ENCODE results near the gene OCEL1.
A peak's percentile ranks its signal among the peaks of the same experiment; 100 is the strongest.

The OCEL1 gene

DNA sequence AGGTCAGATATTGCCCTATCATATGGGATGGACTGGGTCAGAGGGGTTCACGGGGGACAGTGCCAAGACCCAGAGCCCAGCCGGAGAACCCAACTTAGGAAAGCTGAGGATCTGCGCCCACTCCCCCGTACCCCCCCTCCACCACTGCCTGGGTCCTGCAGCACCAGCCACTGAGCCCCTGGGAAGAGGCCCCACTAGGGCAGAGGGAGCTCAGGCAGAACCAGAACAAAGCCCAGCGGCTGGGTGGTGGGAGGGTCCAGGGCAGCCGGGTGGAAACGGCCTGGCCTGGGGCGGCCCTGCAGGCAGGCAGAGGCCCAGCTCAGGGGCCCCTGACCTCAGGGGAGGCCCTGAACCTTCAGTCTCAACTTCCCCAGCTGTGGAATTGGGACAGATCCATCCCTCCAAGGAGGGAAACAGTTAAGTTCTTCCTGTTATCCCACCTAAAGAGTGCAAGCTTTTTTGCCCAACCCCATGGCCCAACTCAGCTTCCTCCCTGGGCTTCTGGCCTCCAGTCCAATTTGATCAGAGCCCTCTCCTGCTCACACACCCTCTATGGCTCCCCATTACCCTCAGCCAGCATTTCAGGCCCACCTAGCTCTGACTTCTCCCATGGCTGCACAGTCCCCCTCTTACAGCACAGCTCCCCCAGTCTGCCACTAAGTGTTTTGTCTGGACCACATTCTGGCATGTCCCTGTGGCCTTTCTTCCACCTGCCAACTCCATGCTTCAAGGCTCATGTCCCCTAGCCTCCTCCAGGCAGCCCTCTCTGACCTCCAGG is 16.6 kb downstream of the OCEL1 start:
- no peak for DNase-seq

DNA sequence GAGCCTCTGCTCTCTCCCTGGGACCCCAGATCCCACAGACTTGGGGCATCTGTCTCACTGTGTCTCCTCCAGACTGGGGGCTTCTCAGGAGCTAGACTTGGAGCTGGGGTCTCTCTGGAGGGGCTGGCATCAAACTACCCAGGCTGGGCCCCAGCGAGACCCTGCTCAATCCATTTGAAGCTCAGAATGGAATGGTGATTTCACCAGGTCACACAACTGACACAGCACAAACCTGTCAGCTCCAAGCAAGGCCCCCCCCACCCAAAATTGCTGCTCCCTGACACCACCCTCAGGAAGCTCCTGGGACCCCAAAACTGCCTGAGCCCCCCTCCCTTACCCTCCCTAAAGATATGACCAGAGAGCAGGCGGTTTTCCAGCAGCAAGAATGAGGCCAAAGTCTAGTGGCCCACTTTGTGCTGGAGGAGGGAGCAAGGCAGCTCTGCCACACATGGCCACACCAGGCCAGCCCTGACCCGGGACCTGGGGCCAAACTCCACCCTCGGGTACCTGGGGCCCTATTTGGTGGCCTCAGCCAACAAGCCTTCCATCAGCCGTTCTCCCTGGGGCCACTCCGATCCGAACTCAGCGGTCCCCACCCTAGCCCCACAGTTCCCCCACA is 17.3 kb downstream of the OCEL1 start:
- DNase-seq: no peak

DNA sequence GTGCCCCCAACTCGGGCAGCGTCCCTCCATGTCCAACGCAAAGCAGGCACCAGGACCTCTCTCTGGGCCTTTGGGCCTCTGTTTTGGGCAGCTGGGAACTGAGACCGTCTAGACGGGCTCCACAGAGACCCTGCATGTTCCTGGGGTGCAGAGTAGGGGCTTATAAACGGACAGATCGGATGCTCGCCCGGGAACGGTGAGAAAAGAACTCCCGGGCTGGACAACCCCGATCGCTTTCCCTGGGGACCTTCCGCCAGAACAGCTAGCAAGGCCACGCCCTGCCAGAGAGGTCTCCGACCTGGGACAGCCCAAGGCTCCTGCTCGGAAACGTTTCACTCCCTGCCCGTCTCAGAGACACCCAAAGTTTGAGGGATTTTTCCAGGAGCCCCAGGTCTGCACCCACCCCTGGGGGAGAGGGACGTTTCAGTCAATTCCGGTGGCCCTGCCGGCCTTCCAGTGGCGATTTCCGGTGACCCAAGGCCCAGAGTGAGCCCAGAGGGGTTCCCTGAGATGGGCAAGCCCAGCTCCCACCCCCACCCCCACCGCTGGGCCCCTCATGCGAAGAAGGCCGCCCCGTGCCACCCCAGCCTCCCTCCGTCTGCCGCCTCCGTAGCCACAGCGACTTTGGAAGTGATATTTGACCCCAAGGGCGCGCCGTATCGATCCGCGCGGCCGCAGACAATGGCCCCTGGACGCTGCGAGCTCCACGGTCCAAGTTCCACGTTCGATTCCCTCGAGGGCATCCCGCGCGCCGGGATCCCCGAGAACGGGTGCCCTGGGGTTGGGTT is 18.0 kb downstream of the OCEL1 start:
- no peak for DNase-seq

DNA sequence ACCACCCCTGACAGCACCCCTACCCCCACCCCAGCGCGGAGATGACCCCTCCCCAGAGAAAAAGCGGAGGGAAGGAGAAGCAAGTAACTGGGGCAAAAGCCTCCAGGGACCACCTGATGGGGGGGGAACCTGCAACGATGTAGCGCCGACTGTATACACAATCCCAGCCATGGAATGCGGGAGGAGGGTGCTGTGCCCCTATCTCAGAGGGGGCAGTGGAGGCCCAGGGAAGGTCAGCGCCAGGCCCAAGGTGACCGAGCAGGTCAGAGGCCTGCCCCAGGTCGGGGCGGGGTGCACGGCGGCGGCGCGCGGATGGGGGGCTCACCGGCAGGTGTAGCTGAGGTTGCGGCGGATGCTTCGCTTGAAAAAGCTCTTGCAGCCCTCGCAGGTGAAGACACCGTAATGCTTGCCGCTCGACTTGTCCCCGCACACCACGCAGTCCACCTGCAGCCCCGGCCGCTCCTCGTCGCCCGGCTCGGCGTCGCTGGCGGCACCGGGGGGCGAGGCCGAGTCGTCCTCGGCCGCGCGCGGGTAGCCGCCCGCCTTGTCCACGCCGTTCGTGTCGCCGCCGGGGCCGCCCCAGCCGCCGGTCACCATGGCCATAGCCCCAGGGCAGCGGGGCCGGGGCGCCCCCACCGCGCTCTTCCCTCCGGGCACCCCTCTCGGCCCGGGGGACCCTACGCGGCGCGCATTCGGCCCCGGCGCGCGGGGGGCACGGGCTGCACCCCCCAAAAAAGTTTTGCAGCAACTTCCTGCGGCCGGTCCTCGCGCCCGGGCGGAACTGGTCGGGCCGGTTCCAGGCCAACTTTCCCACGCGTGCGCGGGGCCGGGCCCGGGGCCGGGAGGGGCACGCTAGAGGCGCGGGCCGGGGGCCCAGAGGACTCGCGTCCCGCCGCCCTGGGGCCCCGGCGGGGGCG is 18.9 kb downstream of the OCEL1 start:
- DNase-seq: no peak

DNA sequence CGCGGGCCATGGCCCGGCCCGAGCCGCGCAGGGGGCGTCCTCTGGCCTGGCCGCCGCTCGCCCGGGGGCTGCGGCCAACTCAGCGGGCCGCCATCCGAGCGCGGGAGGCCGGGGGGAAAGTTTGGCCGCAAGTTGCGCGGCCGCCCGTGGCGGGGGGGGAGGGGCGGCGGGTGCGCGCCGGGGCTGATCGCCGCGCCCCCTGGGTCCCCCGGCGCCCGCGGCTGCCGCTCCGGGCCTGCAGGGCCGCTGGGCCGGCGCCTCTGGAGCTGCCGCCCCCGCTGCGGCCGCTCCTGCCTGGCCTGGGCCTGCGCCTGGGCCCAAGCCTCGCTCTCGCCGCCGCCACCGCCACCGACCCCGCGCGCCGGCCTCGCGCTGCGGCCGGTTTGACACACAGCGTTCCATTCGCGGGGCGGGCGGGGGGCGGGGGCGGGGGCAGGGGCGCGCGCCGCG is 19.5 kb downstream of the OCEL1 start, which contains the start of gene NR2F6:
Gene NR2F6, minus strand, starts transcription at position 385 of the 450 bp plus-strand sequence. CDS start 699 bp downstream, outside the sequence.
- no peak for DNase-seq

DNA sequence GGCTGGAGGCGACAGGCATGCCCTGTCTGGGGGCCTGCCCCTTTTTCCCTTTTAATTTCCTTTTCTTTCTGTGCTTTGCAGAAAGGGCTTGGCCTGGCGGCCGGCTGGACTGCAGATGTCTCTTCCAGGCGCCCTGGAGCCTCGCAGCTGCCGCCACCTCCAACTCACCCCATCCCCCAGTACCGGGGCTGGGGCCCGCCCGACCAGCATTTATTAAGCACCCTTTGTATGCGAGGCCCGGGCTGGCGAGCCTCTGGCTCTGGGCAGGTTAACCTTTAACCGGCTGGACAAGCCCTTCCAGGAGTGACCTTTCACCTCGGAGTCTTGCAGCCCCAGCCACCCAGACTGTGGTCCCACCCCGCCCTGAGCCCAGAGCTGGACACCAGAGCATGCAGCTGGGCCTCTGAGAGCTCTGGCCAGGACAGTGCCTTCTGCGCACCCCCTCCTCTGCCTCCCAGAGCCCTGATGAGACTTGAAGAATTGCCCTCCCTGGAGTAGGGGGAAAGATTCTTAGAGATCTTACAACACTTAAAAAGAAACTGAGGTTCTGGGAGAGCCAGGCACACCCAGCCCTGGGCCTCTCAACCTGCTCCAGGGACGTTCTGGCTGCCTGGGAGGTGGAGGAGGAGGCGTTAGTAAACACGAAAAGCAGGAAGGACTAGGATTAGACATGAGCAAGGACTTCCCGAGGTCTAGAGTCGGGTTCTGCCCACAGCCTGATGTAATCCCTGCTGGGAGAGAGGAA is 20.8 kb downstream of the OCEL1 start:
- DNase-seq: no peak

DNA sequence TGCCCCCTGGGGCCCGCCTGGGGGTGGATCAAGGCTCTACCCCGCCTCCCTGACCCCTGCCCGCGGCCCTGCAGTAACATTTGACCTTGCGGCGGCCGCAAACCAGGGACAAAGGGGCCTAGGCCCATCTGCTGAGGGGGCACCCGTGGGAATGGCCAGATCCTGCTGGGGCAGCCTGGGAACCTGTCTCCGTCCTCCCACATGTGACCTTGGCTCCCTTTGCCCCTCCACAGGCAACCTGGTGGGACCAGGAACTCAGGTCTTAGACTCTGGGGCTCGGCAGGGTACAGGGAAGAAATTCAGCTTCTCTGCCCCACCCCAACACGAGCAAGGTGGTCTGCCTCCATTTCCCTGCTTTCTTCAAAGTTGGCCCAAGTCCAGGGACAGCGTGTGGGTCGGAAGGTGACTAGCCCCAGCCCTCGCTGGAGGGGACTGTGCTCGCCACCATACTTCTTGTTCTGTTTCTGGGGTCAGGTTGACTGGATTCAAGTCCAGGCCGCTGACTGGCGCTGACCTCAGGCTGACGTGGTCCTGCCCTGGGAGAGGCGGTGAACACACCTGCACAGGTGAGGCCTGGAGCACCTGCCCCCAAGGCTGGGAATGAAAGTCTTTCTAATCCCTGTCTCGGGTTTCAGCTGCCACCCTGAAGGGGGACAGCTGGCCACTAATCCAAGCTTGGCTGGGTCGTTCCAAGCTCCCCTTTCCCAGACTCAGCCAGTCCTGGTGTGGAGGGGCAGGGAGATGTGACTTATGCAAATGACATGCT is 22.2 kb downstream of the OCEL1 start:
- DNase-seq: no peak

DNA sequence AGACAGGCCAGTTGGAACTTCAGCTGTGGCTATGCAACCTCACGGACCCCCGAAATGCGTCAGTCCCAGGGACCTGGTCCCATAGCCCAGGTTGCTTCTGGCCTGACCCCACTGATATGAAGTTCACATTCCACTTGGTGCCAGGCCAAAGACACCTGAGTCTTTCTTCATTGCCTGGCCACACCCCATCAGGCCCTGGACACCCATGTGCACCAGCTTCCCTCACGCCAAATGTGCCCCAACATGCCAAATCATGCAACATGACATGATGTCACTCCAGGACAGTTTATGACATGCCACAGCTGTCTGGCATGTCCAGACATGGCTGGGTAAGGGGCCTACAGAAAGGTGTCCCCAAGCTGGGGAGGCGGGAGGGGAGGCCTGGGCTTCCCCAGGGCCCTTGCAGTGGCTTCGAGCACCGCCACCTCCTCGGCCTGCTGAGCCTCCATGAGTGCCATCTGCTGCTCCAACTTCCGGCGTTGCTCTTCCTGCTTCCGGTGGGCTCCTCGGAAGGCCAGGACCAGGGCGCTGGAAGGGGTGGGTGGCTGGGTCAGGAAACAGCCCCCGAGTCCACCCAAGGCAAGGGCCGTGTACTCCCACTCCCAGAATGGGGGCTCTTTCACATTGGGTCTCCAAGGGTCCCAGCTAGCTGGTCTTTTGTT is 24.0 kb downstream of the OCEL1 start:
- DNase-seq: no peak

DNA sequence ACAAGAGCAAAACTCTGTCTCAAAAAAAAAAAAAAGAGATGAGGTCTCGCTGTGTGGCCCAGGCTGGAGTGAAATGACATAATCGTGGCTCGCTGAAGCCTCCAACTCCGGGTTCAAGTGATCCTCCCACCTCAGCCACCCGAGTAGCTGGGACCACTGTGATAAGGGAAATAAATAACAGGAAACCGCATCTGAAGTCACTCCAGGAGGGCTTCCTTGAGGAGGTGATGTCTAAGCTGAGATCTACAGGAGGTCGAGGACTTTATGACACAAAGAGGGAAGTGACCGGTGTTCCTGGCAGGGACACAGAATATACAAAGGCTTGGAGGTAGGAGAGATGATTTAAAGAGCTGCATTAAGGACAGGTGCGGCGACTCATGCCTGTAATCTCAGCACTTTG is 28.6 kb downstream of the OCEL1 start:
- DNase-seq: no peak

DNA sequence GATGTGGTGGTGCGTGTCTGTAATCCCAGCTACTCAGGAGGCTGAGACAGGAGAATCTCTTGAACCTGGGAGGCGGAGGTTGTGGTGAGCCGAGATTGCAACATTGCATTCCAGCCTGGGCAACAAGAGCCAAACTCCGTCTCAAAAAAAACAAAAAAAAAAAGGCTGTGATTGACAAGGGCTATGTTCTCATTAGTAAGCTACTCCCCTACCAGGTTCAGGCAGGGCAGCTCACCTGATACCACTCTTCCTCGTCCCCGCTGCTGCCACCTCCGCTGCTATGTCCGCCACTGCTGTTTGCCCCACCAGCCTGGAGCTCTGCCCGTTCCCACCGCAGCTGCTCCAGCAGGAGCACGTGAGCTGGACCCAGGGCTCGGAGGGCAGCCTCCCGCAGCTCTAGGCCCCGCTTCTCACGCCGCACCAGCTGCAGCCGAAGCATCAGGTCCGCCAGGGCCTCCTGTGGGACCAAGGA is 29.2 kb downstream of the OCEL1 start:
- no peak for DNase-seq

DNA sequence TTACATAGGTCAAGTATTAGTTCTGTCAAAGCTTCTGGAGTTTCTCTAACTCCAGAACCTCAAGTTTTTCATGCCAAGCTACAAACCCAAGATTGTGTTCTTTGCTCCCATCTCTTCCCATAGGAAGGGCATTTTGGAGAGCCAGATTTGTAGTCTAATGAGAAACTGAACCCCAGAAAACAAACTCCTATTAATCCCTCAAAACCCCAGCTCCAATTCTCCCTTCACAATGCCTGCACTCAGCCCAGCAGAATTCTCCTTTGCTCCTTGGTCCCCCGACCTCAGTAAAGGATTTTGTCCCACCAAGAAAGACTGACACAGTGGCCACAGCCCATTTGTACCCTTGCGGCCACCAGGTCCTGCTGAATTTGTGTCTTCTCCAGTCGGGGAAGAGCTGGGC is 30.1 kb downstream of the OCEL1 start:
- DNase-seq: no peak

DNA sequence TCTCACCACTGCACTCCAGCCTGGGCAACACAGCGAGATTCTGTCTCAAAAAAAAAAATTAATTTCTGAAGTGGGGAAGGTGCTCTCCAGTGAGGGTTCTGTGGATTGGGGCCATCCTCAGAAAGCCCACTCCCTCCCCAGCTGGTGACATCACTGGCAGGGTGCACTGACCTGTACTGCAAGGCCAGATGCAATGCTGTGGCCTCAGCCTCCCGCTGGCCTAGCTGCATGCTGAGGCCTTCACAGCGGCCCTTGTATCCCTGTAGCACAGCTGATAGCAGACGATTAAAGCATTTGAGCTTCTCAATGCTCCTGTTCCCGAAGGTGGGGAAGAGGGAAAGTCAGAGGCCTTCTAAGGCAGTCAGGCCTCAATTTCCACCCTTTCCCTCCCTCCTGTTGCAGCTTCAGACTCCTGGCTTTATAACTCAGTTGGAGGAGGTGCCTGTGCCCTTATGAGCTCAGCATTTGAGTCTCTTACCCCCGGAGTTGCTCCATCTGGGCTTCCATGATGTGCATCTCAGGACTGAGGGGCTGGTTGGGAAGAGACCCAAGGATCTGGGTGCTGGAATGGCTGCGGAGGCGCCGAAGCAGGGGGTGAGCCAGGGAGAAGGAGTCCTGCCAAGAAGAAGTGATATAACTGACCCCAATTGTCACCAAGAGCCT is 33.2 kb downstream of the OCEL1 start:
- DNase-seq: no peak

DNA sequence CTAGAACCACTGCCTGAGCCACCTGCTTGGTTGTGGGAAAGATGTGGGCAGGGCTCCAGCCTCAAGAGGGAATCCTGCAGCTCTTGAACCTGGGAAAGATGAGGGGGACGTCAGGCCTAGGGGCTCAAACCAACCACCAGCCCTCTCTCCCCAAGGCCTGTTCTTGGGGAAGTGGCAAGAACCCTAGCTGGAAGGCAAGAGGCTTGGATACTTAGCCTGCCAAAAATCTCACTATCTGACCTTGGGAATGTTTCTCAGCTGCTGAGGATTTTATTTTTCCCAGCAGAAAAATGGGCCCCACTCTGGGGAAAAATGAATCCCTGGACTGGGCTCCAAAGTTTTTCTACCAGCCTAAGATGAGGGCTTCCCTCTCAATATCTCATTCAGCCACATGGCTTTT is 33.9 kb downstream of the OCEL1 start:
- DNase-seq: no peak

DNA sequence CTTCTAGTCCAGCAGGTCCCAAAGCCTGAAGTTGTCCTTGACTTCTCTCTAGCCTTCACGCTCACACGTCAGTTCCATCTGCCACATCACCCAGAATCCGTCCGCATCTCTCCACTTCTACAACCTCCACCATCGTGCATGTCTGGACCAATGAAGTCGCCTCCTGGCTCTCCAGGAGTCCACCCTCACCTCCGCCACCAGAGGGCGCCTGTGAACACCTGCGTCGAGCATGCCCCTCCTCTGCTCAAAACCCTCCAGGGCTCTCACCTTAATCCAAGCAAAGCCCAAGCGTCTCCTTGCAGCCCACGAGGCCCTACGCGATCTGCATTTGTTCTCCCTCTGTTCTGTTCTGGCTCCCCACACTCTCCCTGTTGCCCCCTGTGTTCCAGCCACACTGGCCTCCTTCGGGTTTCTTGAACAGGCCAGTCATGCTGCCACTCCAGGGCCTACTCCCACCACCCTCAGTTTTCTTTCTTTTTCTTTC is 34.9 kb downstream of the OCEL1 start:
- DNase-seq: peak; percentile 78

DNA sequence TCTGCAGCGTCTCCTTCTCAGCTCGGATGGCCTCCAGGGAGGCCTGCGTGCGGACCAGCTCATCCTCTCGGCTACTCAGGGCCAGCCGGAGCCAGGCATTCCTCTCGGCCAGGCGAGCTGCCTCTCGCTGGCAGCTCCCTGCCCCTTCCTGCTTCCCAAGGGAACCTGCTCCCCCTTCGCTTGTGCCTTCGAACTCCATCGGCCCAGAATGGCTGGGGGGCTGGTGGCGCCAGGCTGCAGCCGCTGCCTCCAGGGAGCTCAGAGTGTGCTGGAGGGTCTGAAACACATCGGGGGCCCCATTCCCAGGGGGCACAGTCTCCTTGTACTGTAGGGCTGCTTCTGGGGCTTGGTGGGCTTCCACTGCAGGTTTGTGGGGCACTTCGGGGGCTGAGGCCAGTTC is 36.5 kb downstream of the OCEL1 start:
- no peak for DNase-seq

DNA sequence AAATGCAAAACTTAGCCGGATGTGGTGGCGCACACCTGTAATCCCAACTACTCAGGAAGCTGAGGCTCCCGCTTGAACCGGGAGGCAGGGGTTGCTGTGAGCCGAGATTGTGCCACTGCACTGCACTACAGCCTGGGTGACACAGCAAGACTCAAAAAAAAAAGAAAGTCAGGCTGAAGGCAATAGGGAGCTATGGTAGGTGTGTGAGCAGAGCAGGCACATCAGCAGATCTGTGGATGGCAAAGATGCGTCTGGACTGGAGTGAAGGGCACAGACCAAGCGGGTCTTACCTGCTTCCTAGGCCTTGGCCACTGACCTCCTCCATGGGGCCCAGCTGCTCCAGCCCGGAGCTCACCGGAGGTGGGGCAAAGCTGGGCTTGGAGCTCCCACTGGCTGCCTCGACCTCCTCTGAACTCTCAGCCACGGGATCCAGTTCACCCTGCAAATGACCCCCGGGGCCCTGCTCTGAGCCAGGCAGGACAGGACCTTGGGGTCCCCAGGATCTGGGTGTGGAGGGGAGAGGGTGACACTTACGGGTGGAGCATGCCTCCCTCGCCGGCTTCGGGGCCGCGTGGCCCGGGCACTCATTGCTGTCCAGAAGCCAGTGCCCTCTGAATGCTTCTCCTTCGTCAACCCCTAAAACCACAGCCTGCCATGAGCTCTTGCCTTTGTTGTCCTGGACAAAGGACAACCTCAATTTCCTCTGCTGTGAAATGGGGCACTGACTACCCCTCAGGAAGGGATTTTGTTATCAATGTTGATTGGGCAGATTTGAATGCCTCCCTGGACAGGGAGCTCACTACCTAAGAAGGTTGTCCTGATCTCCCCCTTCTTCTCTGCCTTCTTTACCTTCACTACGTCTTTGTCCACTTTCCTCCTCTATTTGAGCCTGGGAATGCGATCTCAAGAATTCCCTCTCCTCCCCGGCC is 38.0 kb downstream of the OCEL1 start:
- DNase-seq: no peak

DNA sequence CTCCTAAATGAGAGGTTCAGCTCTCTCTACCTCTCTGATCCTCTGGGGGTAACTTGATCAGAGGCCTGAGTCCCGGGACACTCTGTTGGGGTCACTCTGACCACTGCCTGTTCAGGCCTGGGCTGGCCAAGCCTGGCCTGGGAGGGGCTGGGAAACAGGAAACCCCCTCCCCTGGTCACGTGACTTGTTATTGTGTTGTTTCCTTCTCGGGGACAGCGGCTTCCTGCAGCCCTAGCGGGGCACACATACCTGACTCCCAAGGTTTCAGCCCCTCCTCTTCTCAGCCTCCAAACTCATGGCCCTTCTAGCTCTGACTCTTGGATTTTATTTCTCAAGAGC is 38.6 kb downstream of the OCEL1 start, which contains the start of gene USHBP1:
Gene USHBP1, minus strand, starts transcription at position 105 of the 339 bp plus-strand sequence. CDS start 446 bp downstream, outside the sequence.
- no peak for DNase-seq

DNA sequence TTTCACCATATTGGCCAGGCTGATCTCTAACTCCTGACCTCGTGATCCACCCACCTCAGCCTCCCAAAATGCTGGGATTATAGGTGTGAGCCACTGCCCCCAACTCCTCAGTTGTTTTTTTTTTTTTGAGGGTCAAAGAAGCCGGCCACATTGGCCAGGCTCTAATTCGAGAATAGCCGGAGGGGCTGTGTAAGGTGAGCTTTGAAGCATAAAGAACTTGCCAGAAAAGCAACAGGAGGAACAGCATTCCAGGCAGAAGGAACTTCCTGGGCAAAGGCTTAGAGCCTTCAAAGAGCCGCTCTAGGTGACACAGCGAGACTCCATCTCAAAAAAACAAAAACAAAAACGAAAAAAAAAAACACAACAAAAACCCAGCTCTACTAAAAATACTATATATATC is 40.0 kb downstream of the OCEL1 start:
- no peak for DNase-seq
